Activated naive CD8-positive, alpha-beta T cell treated with anti-CD3 and anti-CD28 coated beads, Interleukin-2, amount 50 U/mL, for 24 hours (primary cell): ENCODE results near the gene IL12RB1.

Experiments
- ATAC-seq: fragments of 150-1000 bp; cut with Tn5 transposase; one replicate; pipeline ENCODE4 v1.10.0; 2021
- DNase-seq: peaks from one replicate; pipeline ENCODE4 v3.0.0; 2021
- H3K27ac Mint-ChIP-seq: one replicate; pipeline ENCODE4 v1.8.0; 2021; ENCODE audit warnings: mild to moderate bottlenecking, mixed read lengths
- H3K27me3 Mint-ChIP-seq: one replicate; pipeline ENCODE4 v1.8.0; 2021; ENCODE audit warnings: mixed read lengths
- H3K36me3 Mint-ChIP-seq: one replicate; pipeline ENCODE4 v1.8.0; 2021; ENCODE audit warnings: low read depth, mixed read lengths
- H3K4me1 Mint-ChIP-seq: one replicate; pipeline ENCODE4 v1.8.0; 2021; ENCODE audit warnings: mixed read lengths
- H3K4me3 Mint-ChIP-seq: one replicate; pipeline ENCODE4 v1.8.0; 2021; ENCODE audit warnings: mild to moderate bottlenecking, moderate library complexity, mixed read lengths
- H3K9me3 Mint-ChIP-seq: one replicate; pipeline ENCODE4 v1.8.0; 2021; ENCODE audit warnings: mixed read lengths

IL12RB1 gene

DNA sequence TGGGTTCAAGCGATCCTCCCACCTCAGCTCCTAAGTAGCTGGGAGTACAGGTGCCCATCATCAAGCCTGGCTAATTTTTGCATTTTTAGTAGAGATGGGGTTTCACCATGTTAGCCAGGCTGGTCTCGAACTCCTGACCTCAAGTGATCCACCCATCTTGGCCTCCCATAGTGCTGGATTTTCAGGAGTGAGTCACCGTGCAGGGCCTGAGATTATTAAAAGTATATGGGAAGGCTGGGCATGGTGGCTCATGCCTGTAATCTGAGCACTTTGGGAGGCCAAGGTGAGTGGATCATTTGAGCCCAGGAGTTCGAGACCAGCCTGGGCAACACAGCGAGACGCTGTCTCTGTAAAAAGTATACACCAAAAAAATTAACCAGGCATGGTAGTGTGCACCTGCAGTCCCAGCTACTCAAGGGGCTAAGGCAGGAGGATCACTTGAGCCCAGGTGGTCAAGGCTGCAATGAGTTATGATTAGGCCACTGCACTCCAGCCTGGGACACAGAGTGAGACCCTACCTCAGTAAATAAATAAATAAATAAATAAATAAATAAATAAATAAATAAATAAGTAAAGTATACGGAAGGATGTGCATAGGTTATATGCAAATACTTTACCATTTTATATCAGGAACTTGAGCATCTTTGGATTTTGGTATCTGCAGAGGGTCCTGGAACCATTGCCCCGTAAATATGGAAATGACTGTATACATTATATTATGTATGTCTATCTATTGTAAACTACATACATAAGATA, 854 bp downstream of the IL12RB1 start:
- H3K36me3 Mint-ChIP-seq, result peaks cover 12% of the 10 kb centered on the region
- H3K4me3 Mint-ChIP-seq, result peak overlapping the region; percentile 88
- DNase-seq (no peak), ATAC-seq (no peak)
- H3K9me3 Mint-ChIP-seq, result peaks cover 5% of the 10 kb centered on the region
- no peaks in the 10 kb centered on the region for H3K27me3 Mint-ChIP-seq
- peak overlapping the region; percentile 93 for H3K27ac Mint-ChIP-seq
- H3K4me1 Mint-ChIP-seq, result peaks cover 63% of the 10 kb centered on the region

GRCh38 chr19:18083929-18084684, 2.6 kb downstream of the IL12RB1 start:
- Mint-ChIP-seq H3K27me3 (no peaks in the 10 kb centered on the region), H3K4me1 (peaks cover 45% of the 10 kb centered on the region), H3K4me3 (peak overlapping the region; percentile 24), H3K9me3 (peaks cover 5% of the 10 kb centered on the region), H3K27ac (peak overlapping the region; percentile 15), H3K36me3 (peaks cover 18% of the 10 kb centered on the region)
- no peak for ATAC-seq
- no peak for DNase-seq

DNA sequence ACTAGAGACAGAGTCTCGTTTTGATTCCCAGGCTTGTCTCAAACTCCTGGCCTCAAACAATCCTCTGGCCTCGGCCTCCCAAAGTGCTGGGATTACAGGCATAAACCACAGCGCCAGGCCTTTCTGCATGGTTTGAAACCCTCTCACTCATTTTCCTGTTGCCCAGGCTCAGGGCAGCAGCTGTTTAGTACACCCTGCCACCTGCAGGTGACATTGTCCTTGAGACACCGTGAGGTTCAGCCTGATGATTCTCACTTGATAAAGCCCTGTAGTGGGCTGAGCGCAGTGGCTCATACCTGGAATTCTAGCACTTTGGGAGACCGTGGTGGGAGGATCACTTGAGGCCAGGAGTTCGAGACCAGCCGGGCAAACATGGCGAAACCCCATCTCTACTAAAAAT, 12.5 kb downstream of the IL12RB1 start:
- Mint-ChIP-seq H3K4me1 (peaks cover 12% of the 10 kb centered on the region), H3K4me3 (no peak overlapping the region), H3K27ac (no peak overlapping the region), H3K27me3 (no peaks in the 10 kb centered on the region), H3K36me3 (peaks cover 23% of the 10 kb centered on the region), H3K9me3 (no peaks in the 10 kb centered on the region)
- no peak for ATAC-seq
- no peak for DNase-seq

- Mint-ChIP-seq H3K27me3 (no peaks in the 10 kb centered on the region), H3K36me3 (peaks cover 23% of the 10 kb centered on the region), H3K4me1 (peaks cover 12% of the 10 kb centered on the region), H3K4me3 (no peak overlapping the region), H3K9me3 (no peaks in the 10 kb centered on the region), H3K27ac (peak overlapping the region; percentile 21)
- DNase-seq (no peak), ATAC-seq (peak; percentile 54)
Measured at GRCh38 chr19:18073197-18073596, 13.5 kb downstream of the IL12RB1 start.

DNA sequence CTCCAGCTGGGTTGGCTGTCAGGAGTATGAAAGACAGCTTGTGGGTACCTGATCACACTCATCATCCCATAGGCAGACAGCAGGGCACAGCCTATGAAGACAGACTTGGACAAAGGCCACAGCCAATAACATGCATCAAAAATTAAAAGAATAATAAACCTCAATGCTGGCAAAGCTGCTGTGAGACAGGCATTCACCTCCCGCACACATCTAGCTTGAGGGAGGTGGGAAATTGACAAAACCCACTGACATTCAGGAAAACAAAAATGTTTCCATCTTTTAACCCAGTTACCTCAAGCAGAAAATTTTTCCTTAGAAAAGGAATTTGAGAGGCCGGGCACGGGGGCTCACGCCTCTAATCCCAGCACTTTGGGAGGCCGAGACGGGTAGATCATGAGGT, 14.4 kb downstream of the IL12RB1 start:
- no peak for DNase-seq
- no peak overlapping the region for H3K27ac Mint-ChIP-seq
- H3K4me1 Mint-ChIP-seq, result peaks cover 12% of the 10 kb centered on the region
- no peaks in the 10 kb centered on the region for H3K27me3 Mint-ChIP-seq
- H3K9me3 Mint-ChIP-seq, result no peaks in the 10 kb centered on the region
- no peak overlapping the region for H3K4me3 Mint-ChIP-seq
- H3K36me3 Mint-ChIP-seq, result peaks cover 23% of the 10 kb centered on the region
- ATAC-seq, result no peak

DNA sequence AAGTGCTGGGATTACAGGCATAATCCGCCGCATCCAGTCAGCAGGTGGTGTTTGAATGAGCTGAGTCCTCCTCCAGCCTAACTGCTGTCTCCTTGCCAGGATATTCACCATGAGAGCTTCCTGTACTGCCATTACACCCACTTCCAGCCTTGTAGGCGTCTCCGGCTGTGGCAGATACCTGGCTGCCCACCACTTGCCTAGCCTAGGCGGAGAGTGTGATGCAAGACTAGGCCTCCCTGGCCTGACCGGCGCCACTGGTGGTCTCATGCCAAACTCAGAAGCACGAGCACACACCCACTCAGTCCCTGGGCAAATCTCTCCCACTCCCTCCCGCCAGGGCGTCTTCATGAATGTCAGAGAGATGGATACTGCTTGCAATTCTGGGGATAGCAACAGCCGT, 16.6 kb downstream of the IL12RB1 start:
- no peak overlapping the region for H3K27ac Mint-ChIP-seq
- H3K4me3 Mint-ChIP-seq, result no peak overlapping the region
- ATAC-seq, result no peak
- peaks cover 12% of the 10 kb centered on the region for H3K4me1 Mint-ChIP-seq
- peaks cover 18% of the 10 kb centered on the region for H3K36me3 Mint-ChIP-seq
- no peak for DNase-seq
- H3K27me3 Mint-ChIP-seq, result no peaks in the 10 kb centered on the region
- H3K9me3 Mint-ChIP-seq, result no peaks in the 10 kb centered on the region

- H3K9me3 Mint-ChIP-seq, result no peaks in the 10 kb centered on the region
- no peaks in the 10 kb centered on the region for H3K27me3 Mint-ChIP-seq
- no peak overlapping the region for H3K4me3 Mint-ChIP-seq
- peaks cover 12% of the 10 kb centered on the region for H3K4me1 Mint-ChIP-seq
- H3K36me3 Mint-ChIP-seq, result peaks cover 24% of the 10 kb centered on the region
- H3K27ac Mint-ChIP-seq, result no peak overlapping the region
- DNase-seq, result no peak
- no peak for ATAC-seq
Measured at GRCh38 chr19:18069383-18069782, 17.4 kb downstream of the IL12RB1 start.

DNA sequence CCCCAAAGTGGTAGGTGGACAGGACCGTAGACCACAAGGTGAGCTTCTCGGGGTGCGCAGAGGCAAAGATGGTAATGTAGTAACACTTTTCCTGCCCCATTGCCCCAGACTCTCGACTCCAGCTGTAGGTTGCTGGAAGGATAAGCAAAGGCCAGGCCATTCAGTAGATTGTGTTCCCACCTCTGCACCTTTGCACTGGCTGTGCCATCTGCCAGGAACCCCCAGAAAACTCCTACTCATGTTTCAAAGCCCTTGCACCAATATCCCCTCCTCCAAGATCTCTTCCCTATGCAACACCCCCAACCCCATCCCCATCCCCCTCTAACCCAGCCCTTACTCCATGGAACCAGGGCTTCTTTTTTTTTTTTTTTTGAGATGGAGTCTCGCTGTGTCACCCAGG, 18.3 kb downstream of the IL12RB1 start:
- peaks cover 22% of the 10 kb centered on the region for H3K36me3 Mint-ChIP-seq
- peaks cover 5% of the 10 kb centered on the region for H3K4me1 Mint-ChIP-seq
- H3K27me3 Mint-ChIP-seq, result no peaks in the 10 kb centered on the region
- H3K27ac Mint-ChIP-seq, result no peak overlapping the region
- no peak overlapping the region for H3K4me3 Mint-ChIP-seq
- no peaks in the 10 kb centered on the region for H3K9me3 Mint-ChIP-seq
- no peak for DNase-seq
- no peak for ATAC-seq

DNA sequence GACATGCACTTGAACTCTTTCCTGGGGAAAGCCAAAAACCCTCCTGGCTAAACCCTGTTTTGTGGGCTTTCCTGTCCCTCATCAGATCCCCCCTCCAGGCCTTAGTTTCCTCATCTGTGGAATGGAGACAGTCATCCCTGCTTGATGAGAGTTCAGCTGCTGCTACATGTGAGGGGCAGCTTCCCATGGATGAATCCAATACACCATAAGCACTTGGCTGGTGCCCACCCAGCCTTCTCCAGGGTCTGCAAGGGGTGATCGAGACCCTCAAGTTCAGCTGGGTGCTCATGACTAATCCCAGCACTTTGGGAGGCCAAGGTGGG, 21.6 kb downstream of the IL12RB1 start:
- Mint-ChIP-seq H3K4me3 (no peak overlapping the region), H3K9me3 (no peaks in the 10 kb centered on the region), H3K27me3 (no peaks in the 10 kb centered on the region), H3K27ac (no peak overlapping the region), H3K4me1 (no peaks in the 10 kb centered on the region), H3K36me3 (peaks cover 13% of the 10 kb centered on the region)
- DNase-seq, result no peak
- no peak for ATAC-seq

GRCh38 chr19:18063463-18063862, 23.3 kb downstream of the IL12RB1 start:
- Mint-ChIP-seq H3K4me1 (peaks cover 4% of the 10 kb centered on the region), H3K27me3 (no peaks in the 10 kb centered on the region), H3K27ac (no peak overlapping the region), H3K36me3 (peaks cover 12% of the 10 kb centered on the region), H3K9me3 (no peaks in the 10 kb centered on the region), H3K4me3 (no peak overlapping the region)
- no peak for ATAC-seq
- DNase-seq, result peak; percentile 43

GRCh38 chr19:18062028-18062427, 24.7 kb downstream of the IL12RB1 start:
- no peak overlapping the region for H3K4me3 Mint-ChIP-seq
- ATAC-seq, result no peak
- peaks cover 12% of the 10 kb centered on the region for H3K36me3 Mint-ChIP-seq
- no peak for DNase-seq
- no peaks in the 10 kb centered on the region for H3K27me3 Mint-ChIP-seq
- H3K27ac Mint-ChIP-seq, result no peak overlapping the region
- peaks cover 11% of the 10 kb centered on the region for H3K4me1 Mint-ChIP-seq
- H3K9me3 Mint-ChIP-seq, result no peaks in the 10 kb centered on the region

GRCh38 chr19:18060472-18060871, 26.3 kb downstream of the IL12RB1 start:
- ATAC-seq, result no peak
- Mint-ChIP-seq H3K27ac (no peak overlapping the region), H3K27me3 (no peaks in the 10 kb centered on the region), H3K4me3 (no peak overlapping the region), H3K9me3 (no peaks in the 10 kb centered on the region), H3K4me1 (peaks cover 11% of the 10 kb centered on the region), H3K36me3 (peaks cover 10% of the 10 kb centered on the region)
- no peak for DNase-seq

DNA sequence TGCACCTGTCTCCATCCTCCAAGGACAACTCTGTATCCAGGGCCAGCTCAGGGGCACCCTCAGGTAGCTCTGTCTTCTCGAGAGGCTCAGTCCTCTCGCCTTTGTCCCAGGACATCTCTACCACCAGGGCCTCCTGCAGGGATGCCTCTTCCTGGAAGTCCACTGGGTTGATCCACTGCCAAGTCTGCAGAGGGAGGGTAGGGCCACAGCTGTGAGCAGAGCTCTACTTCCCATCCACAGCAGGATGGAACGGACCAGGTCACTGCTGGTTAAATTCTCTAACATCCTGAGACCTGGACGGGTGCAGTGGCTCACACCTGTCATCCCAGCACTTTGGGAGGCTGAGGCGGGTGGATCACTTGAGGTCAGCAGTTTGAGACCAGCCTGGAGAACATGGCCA, 26.8 kb downstream of the IL12RB1 start:
- H3K27me3 Mint-ChIP-seq, result no peaks in the 10 kb centered on the region
- DNase-seq, result no peak
- H3K4me1 Mint-ChIP-seq, result peaks cover 11% of the 10 kb centered on the region
- H3K4me3 Mint-ChIP-seq, result no peak overlapping the region
- ATAC-seq, result no peak
- H3K27ac Mint-ChIP-seq, result no peak overlapping the region
- H3K36me3 Mint-ChIP-seq, result peaks cover 6% of the 10 kb centered on the region
- H3K9me3 Mint-ChIP-seq, result no peaks in the 10 kb centered on the region

GRCh38 chr19:18059297-18059696, 27.4 kb downstream of the IL12RB1 start:
- H3K4me1 Mint-ChIP-seq, result peaks cover 11% of the 10 kb centered on the region
- peaks cover 3% of the 10 kb centered on the region for H3K36me3 Mint-ChIP-seq
- no peak overlapping the region for H3K4me3 Mint-ChIP-seq
- H3K27me3 Mint-ChIP-seq, result no peaks in the 10 kb centered on the region
- ATAC-seq (no peak), DNase-seq (no peak)
- H3K27ac Mint-ChIP-seq, result no peak overlapping the region
- no peaks in the 10 kb centered on the region for H3K9me3 Mint-ChIP-seq

- peaks cover 2% of the 10 kb centered on the region for H3K36me3 Mint-ChIP-seq
- H3K4me3 Mint-ChIP-seq, result peak overlapping the region; percentile 9
- no peaks in the 10 kb centered on the region for H3K27me3 Mint-ChIP-seq
- DNase-seq (peak; percentile 86), ATAC-seq (peak; percentile 81)
- H3K9me3 Mint-ChIP-seq, result no peaks in the 10 kb centered on the region
- H3K4me1 Mint-ChIP-seq, result peaks cover 13% of the 10 kb centered on the region
- no peak overlapping the region for H3K27ac Mint-ChIP-seq
Measured at GRCh38 chr19:18058208-18059009, 28.3 kb downstream of the IL12RB1 start.
